ENCODE results near the gene PRDM15. TPM values are rescaled to one million over a fixed set of nuclear protein-coding genes. Genes with fewer than 3 reads are reported as not detected.

The PRDM15 gene
- total and polyA plus RNA-seq, 5 donors from 2014 or later: 0.75 to 13.2 (median 1.7) TPM

DNA sequence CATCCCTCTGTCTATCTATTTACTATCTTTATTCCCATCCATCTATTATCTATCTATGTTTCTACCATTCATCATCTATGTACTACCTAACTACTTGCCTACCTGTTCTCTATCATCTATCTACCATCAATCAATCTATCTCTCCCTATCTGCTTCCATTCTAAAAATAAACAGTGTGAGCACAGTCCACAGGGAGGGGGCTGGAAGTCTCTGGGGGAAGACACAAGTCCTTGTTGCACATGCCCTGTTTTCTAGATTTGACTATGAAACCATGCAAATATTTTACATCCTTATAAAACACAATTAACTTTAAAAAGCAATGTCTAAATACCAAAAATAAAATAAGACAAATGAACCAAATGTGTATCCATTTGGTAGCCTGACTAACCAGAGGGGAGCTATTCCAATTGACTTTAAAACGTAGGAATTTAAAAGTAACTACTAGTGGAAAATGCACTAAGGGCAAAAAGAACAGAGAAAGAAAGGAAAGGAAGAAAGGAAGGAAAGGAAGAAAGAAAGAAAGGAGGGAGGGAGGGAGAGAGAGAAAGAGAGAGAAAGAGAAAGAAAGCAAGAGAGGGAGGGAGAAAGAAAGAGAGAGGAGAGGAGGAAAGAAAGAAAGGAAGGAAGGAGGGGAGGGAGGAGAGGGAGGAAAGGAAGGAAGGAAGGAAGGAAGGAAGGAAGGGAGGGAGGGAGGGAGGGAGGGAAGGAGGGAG lies 98.7 kb downstream of the PRDM15 start:
- H3K4me1 Mint-ChIP-seq: peaks cover 0 to 14% (median 3%) of the 10 kb centered on the region in 4 donors
- H3K36me3 Mint-ChIP-seq: no peaks in the 10 kb centered on the region
- H3K27me3 Mint-ChIP-seq: peaks cover 49% of the 10 kb centered on the region
- H3K27ac Mint-ChIP-seq: no peak overlapping the region
- DNase-seq: no peak
- no peak for ATAC-seq (ENCODE audit: low read depth in 2 of 2)
- no peak overlapping the region for H3K27ac ChIP-seq (ENCODE audit: insufficient read depth, low read length, poor library complexity, severe bottlenecking)
- peaks cover 0 to 3% (median 0%) of the 10 kb centered on the region in 7 donors for H3K9me3 Mint-ChIP-seq
- H3K4me1 ChIP-seq (ENCODE audit: control insufficient read depth, insufficient read depth, low read length, poor library complexity, severe bottlenecking): no peaks in the 10 kb centered on the region
- peaks cover 27% of the 10 kb centered on the region for H3K27me3 ChIP-seq (ENCODE audit: control insufficient read depth, insufficient read depth, low read length)
- H3K4me3 Mint-ChIP-seq: no peak overlapping the region
- no peaks in the 10 kb centered on the region for H3K36me3 ChIP-seq (ENCODE audit: control insufficient read depth, insufficient read depth, low read length)
- no peaks in the 10 kb centered on the region for H3K9me3 ChIP-seq (ENCODE audit: control insufficient read depth in 2 of 2, low read length in 2 of 2)
- no peak overlapping the region for H3K4me3 ChIP-seq (ENCODE audit: low read depth, low read length)

DNA sequence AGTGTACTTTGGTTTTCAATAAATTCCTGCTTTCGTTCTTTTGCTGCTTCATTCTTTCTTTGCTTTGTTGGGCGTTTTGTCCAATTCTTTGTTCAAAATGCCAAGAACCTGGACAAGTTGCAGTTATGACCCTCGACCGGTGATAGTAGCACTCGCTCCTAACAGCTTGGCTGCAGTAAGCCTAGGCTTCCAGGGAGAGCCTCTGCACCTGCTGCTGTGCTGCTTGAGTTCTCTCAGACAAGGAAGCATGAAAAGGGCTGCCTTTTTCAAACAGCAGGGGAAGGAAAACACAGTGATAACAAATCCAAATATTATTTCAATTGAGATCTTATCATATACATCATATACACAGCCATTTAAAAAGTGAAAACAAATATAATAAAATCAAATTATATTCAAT lies 99.5 kb downstream of the PRDM15 start:
- Histone ChIP-seq H3K27ac (ENCODE audit: insufficient read depth, low read length, poor library complexity, severe bottlenecking) (no peak overlapping the region), H3K27me3 (ENCODE audit: control insufficient read depth, insufficient read depth, low read length) (peaks cover 35% of the 10 kb centered on the region), H3K9me3 (ENCODE audit: control insufficient read depth in 2 of 2, low read length in 2 of 2) (no peaks in the 10 kb centered on the region), H3K4me1 (ENCODE audit: control insufficient read depth, insufficient read depth, low read length, poor library complexity, severe bottlenecking) (no peaks in the 10 kb centered on the region), H3K4me3 (ENCODE audit: low read depth, low read length) (no peak overlapping the region), H3K36me3 (ENCODE audit: control insufficient read depth, insufficient read depth, low read length) (no peaks in the 10 kb centered on the region)
- H3K36me3 Mint-ChIP-seq: no peaks in the 10 kb centered on the region
- peak overlapping the region in 2 of 4 donors; percentile 44 to 75 for H3K4me3 Mint-ChIP-seq
- peaks cover 0 to 3% (median 0%) of the 10 kb centered on the region in 7 donors for H3K9me3 Mint-ChIP-seq
- ATAC-seq (ENCODE audit: low read depth in 2 of 2) (no peak), DNase-seq (no peak)
- peaks cover 58% of the 10 kb centered on the region for H3K27me3 Mint-ChIP-seq
- H3K27ac Mint-ChIP-seq: no peak overlapping the region
- peaks cover 0 to 14% (median 3%) of the 10 kb centered on the region in 4 donors for H3K4me1 Mint-ChIP-seq

DNA sequence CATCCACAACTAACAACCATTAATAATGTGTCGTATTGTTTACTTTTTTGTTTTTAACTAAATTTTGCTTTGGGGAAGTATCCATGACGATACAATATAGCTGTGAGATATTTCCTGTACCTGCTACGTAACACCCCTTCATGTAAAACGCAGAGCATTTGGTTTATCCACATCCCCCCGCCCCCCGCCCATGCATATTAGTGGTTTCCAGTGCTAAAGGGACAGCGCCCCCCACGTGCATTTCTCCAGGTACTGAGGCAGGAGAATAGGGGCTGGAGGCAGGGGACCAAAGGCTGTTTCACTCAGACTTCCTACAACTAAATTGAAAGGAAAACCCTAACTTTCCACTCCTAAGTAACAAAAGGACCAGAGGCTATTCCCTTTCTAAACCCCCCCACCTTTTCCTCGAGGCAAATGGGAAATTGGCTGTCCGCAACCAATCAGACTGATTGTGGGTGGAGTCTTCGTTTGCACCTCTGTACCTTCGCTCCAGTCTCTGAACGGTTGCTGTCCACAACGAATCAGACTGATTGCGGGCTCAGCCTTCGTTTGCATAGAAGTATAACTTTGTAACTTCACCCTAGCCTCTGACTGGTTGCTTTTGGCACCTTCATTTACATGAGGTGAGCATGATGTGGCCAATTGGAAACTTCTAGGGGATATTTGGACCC lies 100.1 kb downstream of the PRDM15 start:
- DNase-seq (no peak), ATAC-seq (ENCODE audit: low read depth in 2 of 2) (no peak)
- Mint-ChIP-seq H3K9me3 (peaks cover 0 to 3% (median 0%) of the 10 kb centered on the region in 7 donors), H3K4me1 (peaks cover 0 to 14% (median 3%) of the 10 kb centered on the region in 4 donors), H3K36me3 (no peaks in the 10 kb centered on the region), H3K27ac (no peak overlapping the region), H3K4me3 (peak overlapping the region in 2 of 4 donors; percentile 52 to 75), H3K27me3 (peaks cover 60% of the 10 kb centered on the region)
- no peaks in the 10 kb centered on the region for H3K36me3 ChIP-seq (ENCODE audit: control insufficient read depth, insufficient read depth, low read length)
- H3K4me1 ChIP-seq (ENCODE audit: control insufficient read depth, insufficient read depth, low read length, poor library complexity, severe bottlenecking): no peaks in the 10 kb centered on the region
- H3K27ac ChIP-seq (ENCODE audit: insufficient read depth, low read length, poor library complexity, severe bottlenecking): no peak overlapping the region
- H3K9me3 ChIP-seq (ENCODE audit: control insufficient read depth in 2 of 2, low read length in 2 of 2): no peaks in the 10 kb centered on the region
- H3K27me3 ChIP-seq (ENCODE audit: control insufficient read depth, insufficient read depth, low read length): peaks cover 32% of the 10 kb centered on the region
- no peak overlapping the region for H3K4me3 ChIP-seq (ENCODE audit: low read depth, low read length)

DNA sequence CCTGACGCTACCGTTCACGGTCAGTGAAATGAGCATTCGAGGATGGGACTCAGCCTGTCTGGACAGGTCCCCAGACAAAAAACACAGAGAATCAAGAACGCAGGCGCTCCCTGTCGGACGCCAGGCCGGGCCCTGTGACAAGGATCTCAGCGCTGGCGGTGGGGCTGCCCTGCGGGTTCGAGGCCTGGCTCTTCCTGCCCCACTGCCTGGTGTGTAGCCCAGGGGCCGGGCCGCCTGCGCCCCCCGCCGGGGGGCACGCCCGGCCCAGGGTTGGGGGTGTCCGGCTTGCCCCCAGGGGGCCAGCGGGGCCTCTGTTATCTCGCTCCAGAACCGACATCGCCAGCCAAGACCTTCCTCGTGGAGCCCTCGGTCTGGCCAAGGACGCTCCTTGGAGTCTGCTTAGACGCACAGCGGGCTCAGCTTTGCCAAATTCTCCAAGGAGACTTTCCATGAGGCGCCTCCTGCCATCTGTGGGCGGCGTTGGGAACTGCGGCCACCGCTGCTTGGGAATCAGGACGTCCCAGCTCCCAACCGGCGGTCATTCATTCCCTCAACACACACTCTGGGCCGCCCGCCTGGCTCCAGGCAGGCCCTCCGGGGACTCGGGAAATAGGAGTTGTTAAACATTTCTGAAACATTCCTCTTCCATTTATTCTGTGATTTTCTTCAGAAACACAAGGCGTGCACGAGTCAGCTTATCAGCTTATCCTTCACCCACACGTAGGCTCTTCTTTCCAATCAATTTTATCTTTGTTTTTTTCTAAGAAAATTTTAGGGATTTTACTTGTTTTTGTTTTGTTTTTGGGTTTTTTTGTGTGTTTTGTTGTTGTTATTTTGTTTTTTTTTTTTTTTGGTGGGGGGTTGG lies 101.0 kb downstream of the PRDM15 start:
- DNase-seq (no peak), ATAC-seq (ENCODE audit: low read depth in 2 of 2) (no peak)
- Histone ChIP-seq H3K36me3 (ENCODE audit: control insufficient read depth, insufficient read depth, low read length) (no peaks in the 10 kb centered on the region), H3K27ac (ENCODE audit: insufficient read depth, low read length, poor library complexity, severe bottlenecking) (no peak overlapping the region), H3K9me3 (ENCODE audit: control insufficient read depth in 2 of 2, low read length in 2 of 2) (no peaks in the 10 kb centered on the region), H3K4me3 (ENCODE audit: low read depth, low read length) (no peak overlapping the region), H3K4me1 (ENCODE audit: control insufficient read depth, insufficient read depth, low read length, poor library complexity, severe bottlenecking) (no peaks in the 10 kb centered on the region), H3K27me3 (ENCODE audit: control insufficient read depth, insufficient read depth, low read length) (peaks cover 30% of the 10 kb centered on the region)
- Mint-ChIP-seq H3K4me1 (peaks cover 0 to 11% (median 1%) of the 10 kb centered on the region in 4 donors), H3K36me3 (no peaks in the 10 kb centered on the region), H3K27ac (no peak overlapping the region), H3K9me3 (peaks cover 0 to 3% (median 0%) of the 10 kb centered on the region in 7 donors), H3K4me3 (no peak overlapping the region), H3K27me3 (peaks cover 52% of the 10 kb centered on the region)

DNA sequence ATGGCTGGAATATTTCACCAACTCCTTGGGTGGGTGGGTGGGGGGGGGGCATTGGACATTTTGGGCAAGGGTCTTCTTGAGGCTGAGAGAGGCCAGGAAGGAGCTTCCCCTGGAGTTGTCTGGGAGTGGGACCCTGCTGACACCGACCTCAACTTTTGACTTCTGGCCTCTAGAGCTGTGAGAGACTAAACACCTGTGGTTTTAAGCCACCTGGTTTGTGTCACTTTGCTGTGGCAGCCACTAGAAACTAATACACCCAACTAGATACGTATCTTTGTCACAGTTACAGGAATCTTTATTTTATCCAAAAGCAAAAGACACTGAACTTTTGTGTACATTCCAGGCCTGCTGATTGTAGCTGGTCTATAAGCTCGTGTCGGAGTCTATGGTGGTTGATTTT lies 102.4 kb downstream of the PRDM15 start:
- no peak overlapping the region for H3K27ac ChIP-seq (ENCODE audit: insufficient read depth, low read length, poor library complexity, severe bottlenecking)
- peaks cover 0 to 3% (median 0%) of the 10 kb centered on the region in 7 donors for H3K9me3 Mint-ChIP-seq
- no peak overlapping the region for H3K4me3 ChIP-seq (ENCODE audit: low read depth, low read length)
- no peaks in the 10 kb centered on the region for H3K4me1 ChIP-seq (ENCODE audit: control insufficient read depth, insufficient read depth, low read length, poor library complexity, severe bottlenecking)
- no peak for DNase-seq
- no peak overlapping the region for H3K27ac Mint-ChIP-seq
- H3K4me1 Mint-ChIP-seq: peaks cover 0 to 11% (median 1%) of the 10 kb centered on the region in 4 donors
- H3K36me3 ChIP-seq (ENCODE audit: control insufficient read depth, insufficient read depth, low read length): no peaks in the 10 kb centered on the region
- H3K27me3 Mint-ChIP-seq: peaks cover 45% of the 10 kb centered on the region
- peaks cover 22% of the 10 kb centered on the region for H3K27me3 ChIP-seq (ENCODE audit: control insufficient read depth, insufficient read depth, low read length)
- H3K4me3 Mint-ChIP-seq: no peak overlapping the region
- H3K36me3 Mint-ChIP-seq: no peaks in the 10 kb centered on the region
- H3K9me3 ChIP-seq (ENCODE audit: control insufficient read depth in 2 of 2, low read length in 2 of 2): no peaks in the 10 kb centered on the region
- no peak for ATAC-seq (ENCODE audit: low read depth in 2 of 2)

DNA sequence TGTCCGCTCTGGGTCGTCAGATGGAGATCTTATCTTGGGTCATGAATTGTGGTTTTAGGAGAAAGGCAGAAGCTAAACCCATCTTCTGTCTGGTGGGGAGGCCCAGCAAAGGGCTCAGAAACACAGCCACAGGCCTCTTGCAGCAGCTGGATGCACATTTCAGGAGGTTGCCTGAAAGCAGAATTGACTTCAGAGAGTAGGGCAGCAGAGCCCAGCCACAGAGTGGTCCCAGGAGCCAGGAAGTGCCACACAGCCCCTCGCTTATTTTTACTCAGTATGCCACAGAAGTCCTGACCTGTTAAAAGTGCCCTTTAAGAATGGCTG lies 104.0 kb downstream of the PRDM15 start:
- Histone ChIP-seq H3K4me3 (ENCODE audit: low read depth, low read length) (no peak overlapping the region), H3K36me3 (ENCODE audit: control insufficient read depth, insufficient read depth, low read length) (no peaks in the 10 kb centered on the region), H3K27ac (ENCODE audit: insufficient read depth, low read length, poor library complexity, severe bottlenecking) (no peak overlapping the region), H3K4me1 (ENCODE audit: control insufficient read depth, insufficient read depth, low read length, poor library complexity, severe bottlenecking) (no peaks in the 10 kb centered on the region), H3K9me3 (ENCODE audit: control insufficient read depth in 2 of 2, low read length in 2 of 2) (no peaks in the 10 kb centered on the region), H3K27me3 (ENCODE audit: control insufficient read depth, insufficient read depth, low read length) (peaks cover 16% of the 10 kb centered on the region)
- Mint-ChIP-seq H3K27ac (no peak overlapping the region), H3K4me1 (peaks cover 0 to 14% (median 1%) of the 10 kb centered on the region in 4 donors), H3K4me3 (no peak overlapping the region), H3K9me3 (peaks cover 0 to 3% (median 0%) of the 10 kb centered on the region in 7 donors), H3K36me3 (no peaks in the 10 kb centered on the region), H3K27me3 (peaks cover 43% of the 10 kb centered on the region)
- DNase-seq (no peak), ATAC-seq (ENCODE audit: low read depth in 2 of 2) (no peak)

DNA sequence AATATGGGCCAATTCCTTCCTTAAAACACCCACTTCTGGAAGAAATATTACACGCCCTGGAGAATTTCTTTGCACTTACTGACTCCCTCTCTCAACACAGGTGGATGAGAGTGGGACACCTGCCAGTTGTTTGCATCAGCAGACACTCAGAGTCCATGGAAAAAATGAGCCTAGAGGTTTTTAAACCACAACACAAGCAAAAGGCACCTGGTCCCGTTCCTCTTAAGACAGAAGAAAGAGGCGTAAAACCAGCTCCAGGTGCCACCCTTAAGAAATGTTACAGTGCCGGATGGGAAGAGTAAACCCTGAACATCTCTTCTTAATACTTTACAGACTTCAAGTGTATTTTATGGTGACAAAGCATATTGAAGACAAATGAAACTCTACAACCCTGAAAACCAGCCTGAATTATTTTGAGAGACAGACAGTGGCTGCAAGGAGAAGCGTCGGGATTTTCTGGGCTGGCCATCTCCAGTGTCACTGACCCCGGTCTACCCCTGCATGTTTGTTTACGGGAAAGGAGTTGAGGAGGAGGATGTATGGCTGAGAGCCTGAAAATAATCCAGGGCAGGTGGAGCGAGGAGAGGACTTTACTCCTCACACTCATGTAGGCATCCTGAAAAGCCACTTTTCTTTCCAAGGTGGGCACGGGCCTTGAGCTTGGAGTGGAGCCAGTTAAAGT lies 104.5 kb downstream of the PRDM15 start:
- Mint-ChIP-seq H3K9me3 (peaks cover 0 to 3% (median 0%) of the 10 kb centered on the region in 7 donors), H3K27ac (no peak overlapping the region), H3K4me3 (no peak overlapping the region), H3K4me1 (peaks cover 0 to 15% (median under 1%) of the 10 kb centered on the region in 4 donors), H3K36me3 (no peaks in the 10 kb centered on the region), H3K27me3 (peaks cover 45% of the 10 kb centered on the region)
- no peak overlapping the region for H3K4me3 ChIP-seq (ENCODE audit: low read depth, low read length)
- H3K27me3 ChIP-seq (ENCODE audit: control insufficient read depth, insufficient read depth, low read length): peaks cover 15% of the 10 kb centered on the region
- H3K36me3 ChIP-seq (ENCODE audit: control insufficient read depth, insufficient read depth, low read length): no peaks in the 10 kb centered on the region
- H3K27ac ChIP-seq (ENCODE audit: insufficient read depth, low read length, poor library complexity, severe bottlenecking): no peak overlapping the region
- H3K9me3 ChIP-seq (ENCODE audit: control insufficient read depth in 2 of 2, low read length in 2 of 2): no peaks in the 10 kb centered on the region
- DNase-seq (no peak), ATAC-seq (ENCODE audit: low read depth in 2 of 2) (no peak)
- H3K4me1 ChIP-seq (ENCODE audit: control insufficient read depth, insufficient read depth, low read length, poor library complexity, severe bottlenecking): no peaks in the 10 kb centered on the region

All from CD4-positive, CD25-positive, alpha-beta regulatory T cell (primary cell).